ENCODE data around the gene FAAP100. TPM values are rescaled to one million over a fixed set of nuclear protein-coding genes. Genes with fewer than 3 reads are reported as not detected.

The FAAP100 gene
- total RNA-seq, 4 donors from 2014 or later, result 9.2 to 27.7 (median 11.9) TPM

DNA sequence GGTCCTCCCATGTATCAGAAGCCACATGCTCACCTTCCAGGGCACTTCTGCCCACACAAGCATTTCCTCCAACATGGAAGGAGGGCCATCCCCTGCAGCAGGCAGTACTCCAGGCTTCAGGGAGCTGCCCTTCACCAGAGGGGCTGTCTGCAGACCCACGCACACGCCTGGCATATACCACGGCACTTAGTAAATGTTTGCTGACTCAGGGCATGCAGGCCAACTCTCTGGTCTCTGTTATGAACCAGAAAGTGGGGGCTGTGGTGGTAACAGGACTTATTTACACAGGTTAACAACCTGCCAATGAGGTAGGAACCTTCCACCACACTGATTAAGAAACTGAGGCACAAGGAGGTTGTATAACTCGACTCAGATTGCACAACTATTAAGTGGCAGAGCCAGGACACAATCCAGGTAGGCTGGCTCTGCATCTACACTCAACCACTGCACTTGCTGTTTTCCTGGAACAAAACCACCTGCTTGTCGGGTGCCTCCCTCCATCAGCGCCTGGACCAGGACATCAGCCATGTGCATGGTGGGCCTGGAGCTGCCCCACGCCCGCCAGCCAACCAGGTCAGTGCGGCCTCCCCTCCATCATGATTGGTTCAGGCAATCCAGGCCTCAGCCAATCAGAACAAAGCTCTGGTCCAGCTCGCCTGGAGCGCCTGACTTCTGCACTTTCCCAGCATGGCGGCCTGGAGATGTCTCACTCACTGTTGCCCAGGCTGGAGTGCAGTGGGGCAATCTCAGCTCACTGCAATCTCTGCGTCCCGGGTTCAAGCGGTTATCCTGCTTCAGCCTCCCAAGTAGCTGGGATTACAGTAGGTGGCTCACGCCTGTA is 58.7 kb downstream of the FAAP100 start:
- TF ChIP-seq, protein P1, sequence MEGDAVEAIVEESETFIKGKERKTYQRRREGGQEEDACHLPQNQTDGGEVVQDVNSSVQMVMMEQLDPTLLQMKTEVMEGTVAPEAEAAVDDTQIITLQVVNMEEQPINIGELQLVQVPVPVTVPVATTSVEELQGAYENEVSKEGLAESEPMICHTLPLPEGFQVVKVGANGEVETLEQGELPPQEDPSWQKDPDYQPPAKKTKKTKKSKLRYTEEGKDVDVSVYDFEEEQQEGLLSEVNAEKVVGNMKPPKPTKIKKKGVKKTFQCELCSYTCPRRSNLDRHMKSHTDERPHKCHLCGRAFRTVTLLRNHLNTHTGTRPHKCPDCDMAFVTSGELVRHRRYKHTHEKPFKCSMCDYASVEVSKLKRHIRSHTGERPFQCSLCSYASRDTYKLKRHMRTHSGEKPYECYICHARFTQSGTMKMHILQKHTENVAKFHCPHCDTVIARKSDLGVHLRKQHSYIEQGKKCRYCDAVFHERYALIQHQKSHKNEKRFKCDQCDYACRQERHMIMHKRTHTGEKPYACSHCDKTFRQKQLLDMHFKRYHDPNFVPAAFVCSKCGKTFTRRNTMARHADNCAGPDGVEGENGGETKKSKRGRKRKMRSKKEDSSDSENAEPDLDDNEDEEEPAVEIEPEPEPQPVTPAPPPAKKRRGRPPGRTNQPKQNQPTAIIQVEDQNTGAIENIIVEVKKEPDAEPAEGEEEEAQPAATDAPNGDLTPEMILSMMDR (IDR thresholded peaks at IDR 0.05; ENCODE audit: low read depth), result no peak

DNA sequence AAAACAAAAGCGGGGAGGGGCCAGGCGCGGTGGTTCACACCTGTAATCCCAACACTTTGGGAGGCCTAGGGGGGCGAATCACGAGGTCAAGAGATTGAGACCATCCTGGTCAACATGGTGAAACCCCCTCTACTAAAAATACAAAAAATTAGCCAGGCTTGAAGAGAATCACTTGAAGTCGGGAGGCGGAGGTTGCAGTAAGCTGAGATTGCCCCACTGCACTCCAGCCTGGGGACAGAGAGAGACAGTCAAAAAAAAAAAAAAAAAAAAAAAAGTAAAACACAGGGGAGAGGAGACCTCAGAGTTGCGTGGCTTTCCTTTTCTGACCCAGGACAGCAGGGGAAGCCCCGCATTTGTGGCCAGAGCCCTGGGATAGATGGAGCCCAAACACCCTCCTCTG is 59.4 kb downstream of the FAAP100 start:
- TF ChIP-seq, protein P1 (IDR thresholded peaks at IDR 0.05; ENCODE audit: low read depth), result no peak

DNA sequence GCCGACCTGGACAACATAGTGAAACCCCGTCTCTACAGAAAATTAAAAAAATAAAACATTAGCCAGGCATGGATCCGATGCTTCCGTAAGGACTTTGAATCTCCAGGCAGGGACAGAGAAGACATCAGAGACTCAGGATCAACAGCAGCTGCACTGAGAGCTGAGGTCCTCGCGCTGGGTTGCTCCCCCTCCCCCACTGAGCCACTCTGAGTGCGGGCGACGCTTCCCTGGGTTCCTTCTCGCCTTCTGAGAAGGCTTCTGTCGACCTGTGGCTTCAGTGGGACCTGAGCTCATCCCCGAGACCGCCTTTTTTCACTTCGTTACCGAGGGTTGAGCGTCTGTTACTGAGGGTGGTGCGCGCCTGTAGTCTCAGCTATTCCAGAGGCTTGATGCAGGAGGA is 60.0 kb downstream of the FAAP100 start:
- TF ChIP-seq, protein P1 (IDR thresholded peaks at IDR 0.05; ENCODE audit: low read depth), result no peak

DNA sequence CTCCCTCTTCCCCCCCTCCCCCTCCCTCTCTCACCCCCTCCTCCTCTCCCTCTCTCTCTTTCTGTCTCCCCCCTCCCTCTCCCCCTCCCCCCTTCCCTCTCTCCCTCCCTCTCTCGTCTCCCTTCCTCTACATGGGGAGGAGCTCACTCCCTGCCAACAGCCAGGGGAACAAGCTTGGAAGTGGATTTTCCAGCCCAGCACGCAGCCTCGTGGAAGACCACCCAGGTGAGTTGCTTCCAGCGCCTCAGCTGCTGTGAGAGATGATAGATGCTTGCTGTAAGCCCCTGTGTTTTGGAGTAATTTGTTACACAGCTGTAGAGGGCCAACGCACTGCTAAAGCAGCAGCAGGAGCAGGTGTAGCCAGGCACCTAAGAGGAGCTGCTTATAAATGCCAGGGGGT is 60.4 kb downstream of the FAAP100 start:
- TF ChIP-seq, protein P1 (IDR thresholded peaks at IDR 0.05; ENCODE audit: low read depth), result no peak

DNA sequence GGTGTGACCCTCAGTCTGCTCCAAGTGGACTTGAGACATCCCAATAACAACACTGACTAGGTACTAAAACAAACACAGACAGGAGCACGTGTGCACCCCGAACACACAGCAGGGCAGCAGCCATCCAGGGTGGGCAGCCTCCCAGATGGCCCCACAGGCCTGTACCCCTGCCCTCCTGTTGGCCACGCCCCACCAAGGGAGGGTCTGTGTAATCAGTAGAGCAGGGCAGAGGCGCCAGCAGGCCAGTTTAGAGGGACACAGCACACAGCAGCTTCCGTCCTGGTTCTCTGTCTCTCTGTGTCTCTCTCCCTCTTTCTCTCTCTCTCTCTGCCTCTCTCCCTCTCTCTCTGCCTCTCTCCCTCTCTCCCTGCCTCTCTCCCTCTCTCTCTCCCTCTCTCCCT is 61.0 kb downstream of the FAAP100 start:
- TF ChIP-seq, protein P1 (IDR thresholded peaks at IDR 0.05; ENCODE audit: low read depth), result no peak

DNA sequence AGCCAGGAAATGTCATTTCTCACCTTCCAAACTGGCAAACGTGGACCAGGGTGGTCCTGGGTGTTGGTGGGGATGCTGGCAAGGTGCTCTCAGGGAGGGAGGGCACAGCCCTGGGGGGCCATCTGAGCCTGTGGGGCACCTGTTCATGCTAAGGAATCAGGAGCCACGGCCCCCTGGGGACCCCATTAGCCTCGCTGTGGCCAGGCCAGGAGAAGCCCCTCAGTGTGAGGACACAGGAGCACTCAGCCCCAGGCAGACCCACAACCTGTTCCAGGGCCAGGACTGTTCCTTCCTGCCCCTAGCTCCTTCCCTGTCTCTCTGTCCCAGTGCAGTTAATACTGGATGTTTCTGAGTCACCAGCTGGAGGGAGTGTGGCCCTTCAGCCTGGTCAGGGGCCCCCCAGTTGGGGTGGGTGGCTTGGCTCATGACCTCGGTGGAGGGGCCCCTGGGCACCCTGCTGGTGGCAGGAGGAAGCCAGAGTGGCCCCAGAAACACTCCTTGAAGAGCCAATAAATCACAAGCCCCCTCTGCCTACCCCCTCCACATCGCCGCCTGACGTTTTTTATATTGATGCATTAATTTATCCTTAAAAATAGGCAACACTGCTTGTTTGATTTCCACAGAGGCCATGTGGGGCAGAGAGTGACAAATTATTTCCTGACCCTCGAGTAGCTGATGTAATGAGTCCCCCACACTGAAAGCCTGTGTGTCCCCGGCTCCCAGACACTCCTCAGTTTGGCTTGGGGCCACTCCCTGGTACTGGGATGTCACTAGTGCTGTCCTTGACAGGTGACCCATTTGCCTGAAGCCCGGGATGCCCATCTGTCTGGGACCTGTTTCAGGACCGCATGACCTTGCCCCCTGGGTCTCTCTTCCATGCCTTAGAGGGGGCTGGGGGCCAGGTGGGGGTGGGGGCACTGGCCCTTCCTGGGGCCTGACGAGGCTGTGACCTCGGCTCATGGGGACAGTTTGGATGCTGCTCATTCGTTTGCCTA is 61.9 kb downstream of the FAAP100 start:
- TF ChIP-seq, protein P1 (IDR thresholded peaks at IDR 0.05; ENCODE audit: low read depth), result no peak

Small RNA genes lying within 50 kb of the gene (small RNA-seq; reads per million reads assigned to genes)
- 0.49 reads per million for gene RF00019

Other genes with a start within 250 kb of the FAAP100 start
- gene BAHCC1, start 156.9 kb downstream of the FAAP100 start, total RNA-seq, result 10 to 100 TPM in 1 of 4 donors, 1 to 10 TPM in 3; 2.6 to 24.1 (median 5.7) TPM
- 1,000 to 10,000 TPM; 1,095 to 1,902 (median 1,493) TPM for gene ACTG1, start 39.6 kb downstream of the FAAP100 start, total RNA-seq
- gene FSCN2, start 24.0 kb downstream of the FAAP100 start, total RNA-seq, result 1 to 10 TPM in 1 of 4 donors, under 1 TPM in 1, not detected in 2; 0.88 to 1.0 TPM
- gene NPLOC4, start 84.8 kb upstream of the FAAP100 start, total RNA-seq, result 100 to 1,000 TPM in 1 of 4 donors, 10 to 100 TPM in 3; 47.4 to 112 (median 62.8) TPM
- gene TSPAN10, start 84.8 kb upstream of the FAAP100 start, total RNA-seq, result 1 to 10 TPM in 1 of 4 donors, under 1 TPM in 2, not detected in 1; 0.44 to 2.4 (median 0.68) TPM
- gene PDE6G, start 104.2 kb upstream of the FAAP100 start, total RNA-seq, result 1 to 10 TPM in 1 of 4 donors, not detected in 3; 2.7 TPM
- gene OXLD1, start 114.3 kb upstream of the FAAP100 start, total RNA-seq, result 10 to 100 TPM; 12.4 to 47.3 (median 34.1) TPM
- 10 to 100 TPM in 1 of 4 donors, 1 to 10 TPM in 3; 7.0 to 11.1 (median 8.5) TPM for gene CCDC137, start 114.4 kb upstream of the FAAP100 start, total RNA-seq
- gene ARL16, start 131.4 kb upstream of the FAAP100 start, total RNA-seq, result 10 to 100 TPM; 13.2 to 40.3 (median 36.4) TPM
- gene HGS, start 131.7 kb upstream of the FAAP100 start, total RNA-seq, result 10 to 100 TPM; 35.4 to 79.5 (median 60.5) TPM
- gene MRPL12, start 151.0 kb upstream of the FAAP100 start, total RNA-seq, result 10 to 100 TPM; 23.8 to 52.0 (median 29.0) TPM
- gene SLC25A10, start 159.9 kb upstream of the FAAP100 start, total RNA-seq, result 10 to 100 TPM in 3 of 4 donors, 1 to 10 TPM in 1; 4.9 to 59.5 (median 15.9) TPM